HK-2 (cell line): Measurements from ENCODE around the gene TOB1.
"Not testable (repeated sequence)": the region's sequence is repeated elsewhere in the genome, so short reads cannot be mapped to it uniquely, and the experiment has no call there.

Experiments used
- DNase-seq: peaks from one replicate; pipeline ENCODE4 v3.0.0-alpha.2; 2018; ENCODE audit not compliant: unreplicated experiment

Gene TOB1

DNA sequence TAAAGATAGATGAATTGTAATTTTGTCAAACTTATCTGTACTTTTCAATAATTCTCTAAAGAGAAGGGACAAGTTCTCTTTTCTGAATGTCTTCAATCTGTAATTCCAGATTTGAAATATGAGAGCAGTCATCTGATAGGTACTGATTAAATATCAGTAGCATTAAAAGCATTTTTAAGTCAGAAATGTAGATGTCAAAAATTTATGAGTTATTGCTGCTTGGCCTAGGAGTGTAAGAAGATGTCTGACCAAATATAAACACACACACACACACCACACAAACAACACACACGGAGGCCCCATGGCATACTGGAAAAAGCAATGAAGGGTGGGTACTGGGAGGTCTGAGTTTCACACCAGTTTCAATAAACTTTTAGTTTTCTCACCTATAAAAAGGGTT is 2.4 kb upstream of the TOB1 start:
- no peak for DNase-seq

- no peak for DNase-seq
Measured at GRCh38 chr17:50868140-50868438, 1.9 kb upstream of the TOB1 start.

- peak; percentile 95 for DNase-seq
Measured at GRCh38 chr17:50867363-50868139, 1.4 kb upstream of the TOB1 start.

GRCh38 chr17:50866950-50867362 is 802 bp upstream of the TOB1 start:
- DNase-seq, result peak; percentile 66

DNA sequence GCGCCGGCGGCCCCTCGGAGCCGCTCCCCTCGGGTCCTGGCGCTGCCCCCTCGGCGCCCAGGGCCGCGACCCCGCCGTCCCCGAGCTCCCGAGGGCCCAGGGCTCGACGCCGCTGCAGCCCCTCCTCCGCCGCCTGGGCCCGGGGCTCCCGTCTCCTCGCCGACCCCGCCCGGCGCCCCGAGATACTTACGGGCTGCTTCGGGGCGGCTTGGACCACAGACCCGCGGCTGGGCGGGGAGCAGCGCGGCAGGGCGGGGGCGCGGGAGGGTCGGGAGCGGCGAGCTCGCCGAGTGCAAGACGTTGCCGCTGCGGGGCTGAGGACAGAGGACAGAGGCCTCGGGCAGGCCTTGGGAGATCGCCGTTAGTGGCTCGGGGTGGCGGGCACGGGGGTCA is 290 bp downstream of the TOB1 start:
- DNase-seq, result no peak

- DNase-seq, result peak; percentile 47
Measured at GRCh38 chr17:50865060-50865867, 890 bp downstream of the TOB1 start.

DNA sequence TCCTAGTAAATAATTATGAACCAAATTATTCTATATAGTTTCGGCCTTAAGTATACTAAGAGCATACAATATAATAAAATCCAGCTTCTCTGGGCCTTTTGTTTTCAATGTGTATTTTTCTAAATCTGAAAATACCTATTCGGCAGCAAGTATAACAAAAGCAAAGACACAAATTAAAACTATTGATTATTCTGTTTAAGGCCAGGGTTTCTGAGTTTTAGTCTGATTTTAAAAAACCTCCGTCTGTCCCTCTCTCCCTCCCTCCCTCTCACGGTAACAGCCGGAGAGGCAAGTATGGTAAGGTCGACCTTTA is 1.5 kb downstream of the TOB1 start:
- DNase-seq, result no peak

DNA sequence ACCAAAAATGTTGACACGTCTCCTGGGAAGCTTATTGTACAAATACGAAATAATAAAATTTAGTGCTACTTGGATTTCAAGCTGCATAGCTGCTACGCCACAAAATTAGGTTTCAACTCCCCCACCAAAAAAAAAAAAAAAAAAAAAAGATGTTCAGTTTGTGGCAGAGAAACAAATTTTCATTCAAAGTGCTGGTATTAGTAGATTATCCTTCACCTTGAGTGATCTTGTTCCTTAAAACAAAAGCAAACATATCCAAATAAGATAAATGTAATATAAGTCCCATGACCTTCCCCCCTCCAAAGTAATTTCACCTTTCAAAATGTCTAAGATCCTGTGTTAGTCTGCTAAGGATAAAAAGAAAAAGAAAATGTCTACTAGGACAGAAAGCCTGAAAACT is 2.2 kb downstream of the TOB1 start:
- no peak for DNase-seq

DNA sequence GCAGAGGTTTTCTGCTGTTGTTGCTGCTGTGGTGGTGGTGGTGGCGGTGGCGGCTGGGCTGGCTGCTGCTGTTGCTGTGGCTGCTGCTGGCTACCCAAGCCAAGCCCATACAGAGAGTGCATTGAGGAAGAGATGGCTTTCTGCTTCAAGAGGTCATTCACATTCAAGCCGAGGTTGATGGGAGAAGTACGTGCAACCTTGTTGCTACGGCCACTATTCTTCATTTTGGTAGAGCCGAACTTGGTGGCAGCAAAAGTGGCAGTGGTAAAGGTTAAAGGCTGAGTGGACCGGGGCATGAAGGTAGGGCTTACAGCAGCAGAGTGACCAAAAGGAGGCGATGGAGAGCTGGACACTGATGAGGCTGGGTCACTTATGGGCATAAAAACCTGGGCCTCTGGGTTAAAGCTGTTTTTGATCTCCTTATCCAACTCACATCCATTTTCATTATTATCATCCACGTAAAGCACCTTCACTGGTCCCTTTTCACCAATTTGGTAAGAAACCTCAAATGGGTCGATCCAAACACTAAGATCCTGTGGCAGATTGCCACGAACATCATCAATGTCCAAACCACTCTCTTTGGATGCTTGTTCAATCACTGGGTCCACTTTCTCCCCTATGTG is 2.8 kb downstream of the TOB1 start:
- no peak for DNase-seq

GRCh38 chr17:50861822-50862528 is 4.2 kb downstream of the TOB1 start:
- DNase-seq, result no peak

GRCh38 chr17:50861334-50861676 is 4.8 kb downstream of the TOB1 start:
- DNase-seq, result no peak

GRCh38 chr17:50859727-50860126 is 6.4 kb downstream of the TOB1 start:
- not testable (repeated sequence) for DNase-seq

DNA sequence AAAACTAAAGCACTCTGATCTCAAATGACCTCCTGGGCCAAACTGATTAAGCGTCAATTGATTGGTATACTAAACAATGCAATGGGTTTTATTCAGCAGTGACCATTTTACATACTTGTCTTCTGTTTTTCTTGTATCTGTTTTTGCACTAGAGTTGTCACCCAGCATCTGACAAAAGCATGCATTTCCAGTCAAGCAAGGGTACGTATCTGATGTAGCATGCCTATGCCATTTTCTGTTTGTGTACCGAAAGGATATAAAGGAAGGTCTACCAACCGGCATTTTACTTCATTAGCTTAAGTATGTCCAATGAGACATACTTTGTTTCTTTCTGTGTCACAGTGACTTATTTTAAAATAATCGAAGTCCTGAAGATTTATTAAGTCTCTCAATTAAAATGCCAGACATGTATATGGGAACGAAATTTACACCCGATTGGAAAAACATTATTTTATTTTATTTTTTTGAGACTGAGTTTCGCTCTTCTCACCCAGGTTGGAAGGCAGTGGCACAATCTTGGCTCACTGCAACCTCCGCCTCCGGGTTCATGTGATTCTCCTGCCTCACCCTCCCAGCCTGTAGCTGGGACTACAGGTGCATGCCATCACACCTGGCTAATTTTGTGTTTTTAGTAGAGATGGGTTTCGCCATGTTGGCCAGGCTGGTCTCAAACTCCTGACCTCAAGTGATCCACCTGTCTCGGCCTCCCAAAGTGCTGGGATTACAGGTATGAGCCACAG is 7.5 kb downstream of the TOB1 start:
- DNase-seq, result no peak

GRCh38 chr17:50856431-50856830 is 9.7 kb downstream of the TOB1 start:
- DNase-seq, result no peak

GRCh38 chr17:50855708-50856330 is 10.3 kb downstream of the TOB1 start:
- no peak for DNase-seq

DNA sequence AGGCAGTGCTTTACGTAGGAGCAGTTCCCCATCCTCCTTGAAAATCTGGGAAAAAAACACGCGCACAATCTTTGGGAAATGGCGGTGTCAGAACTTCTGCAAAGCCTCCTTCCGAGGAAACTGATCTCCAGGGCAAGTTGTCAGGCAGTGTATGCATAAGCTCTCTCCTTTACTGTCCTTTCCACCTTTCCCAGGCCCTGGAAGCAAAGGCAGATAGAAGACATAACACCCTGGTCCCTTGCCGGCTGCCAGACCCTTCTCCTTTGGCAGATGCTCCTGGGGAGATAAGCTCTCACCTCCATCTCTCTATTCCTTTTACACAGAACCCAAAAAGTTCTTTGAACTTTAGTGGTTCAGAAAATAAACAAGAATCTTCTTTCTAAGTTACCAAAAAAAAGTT is 12.4 kb downstream of the TOB1 start:
- DNase-seq, result no peak

GRCh38 chr17:50853015-50853615 is 13.0 kb downstream of the TOB1 start:
- DNase-seq, result no peak

- DNase-seq, result no peak
Measured at GRCh38 chr17:50850640-50851039, 15.5 kb downstream of the TOB1 start.

DNA sequence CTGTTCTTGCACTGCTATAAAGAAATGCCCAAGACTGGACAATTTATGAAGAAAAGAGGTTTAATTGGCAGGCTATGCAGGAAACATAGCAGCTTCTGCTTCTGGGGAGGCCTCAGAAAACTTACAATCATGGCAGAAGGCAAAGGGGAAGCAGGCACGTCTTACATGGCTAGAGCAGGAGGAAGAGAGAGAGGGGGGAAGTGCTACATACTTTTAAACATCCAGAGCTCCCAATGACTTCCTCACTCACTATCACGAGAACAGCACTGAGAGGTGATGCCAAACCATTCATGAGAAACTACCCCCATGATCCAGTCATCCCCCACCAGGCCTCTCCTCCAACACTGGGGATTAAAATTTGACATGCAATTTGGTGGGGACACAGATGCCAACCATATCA is 17.4 kb downstream of the TOB1 start:
- DNase-seq, result no peak

- DNase-seq, result no peak
Measured at GRCh38 chr17:50848039-50848438, 18.1 kb downstream of the TOB1 start.

DNA sequence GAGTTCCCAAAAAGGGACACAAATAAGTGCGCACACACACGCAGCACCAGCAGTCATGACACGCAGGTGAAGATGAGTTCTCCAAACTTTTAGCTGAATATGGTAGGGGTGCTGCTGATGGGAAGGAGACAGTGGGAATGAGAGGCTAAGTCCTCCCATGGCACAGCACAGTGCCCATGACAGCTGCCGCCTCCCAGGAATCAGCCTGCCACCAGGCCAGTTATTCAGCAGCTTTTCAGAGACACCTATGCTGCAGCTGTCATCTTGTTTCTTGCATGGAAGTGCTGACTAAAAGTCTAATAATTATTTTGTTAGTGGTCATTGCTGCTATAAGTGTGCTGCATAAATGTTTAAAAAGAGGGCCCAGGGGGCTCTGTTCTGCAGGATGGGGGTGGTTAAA is 18.6 kb downstream of the TOB1 start:
- no peak for DNase-seq
